Skin of body (tissue), 2 donors: ENCODE measurements around the gene HSD3B7. TPM values are rescaled to one million over a fixed set of nuclear protein-coding genes. Genes with fewer than 3 reads are reported as not detected.
A peak's percentile ranks its signal among the peaks of the same experiment; 100 is the strongest.

ENCODE experiments used
- DNase-seq: peaks from one replicate; lab custom pipeline; 2025; lab: John Stamatoyannopoulos, UW
- total RNA-seq: library from RNA; depleted of rRNA; stranded (reverse); fragments of >200 nt; gene quantifications from one replicate; pipeline ENCODE4 v1.2.3, GENCODE V29; 2014

HSD3B7 gene
- total RNA-seq, 1 donor from 2014 or later = 8.5 TPM

DNA sequence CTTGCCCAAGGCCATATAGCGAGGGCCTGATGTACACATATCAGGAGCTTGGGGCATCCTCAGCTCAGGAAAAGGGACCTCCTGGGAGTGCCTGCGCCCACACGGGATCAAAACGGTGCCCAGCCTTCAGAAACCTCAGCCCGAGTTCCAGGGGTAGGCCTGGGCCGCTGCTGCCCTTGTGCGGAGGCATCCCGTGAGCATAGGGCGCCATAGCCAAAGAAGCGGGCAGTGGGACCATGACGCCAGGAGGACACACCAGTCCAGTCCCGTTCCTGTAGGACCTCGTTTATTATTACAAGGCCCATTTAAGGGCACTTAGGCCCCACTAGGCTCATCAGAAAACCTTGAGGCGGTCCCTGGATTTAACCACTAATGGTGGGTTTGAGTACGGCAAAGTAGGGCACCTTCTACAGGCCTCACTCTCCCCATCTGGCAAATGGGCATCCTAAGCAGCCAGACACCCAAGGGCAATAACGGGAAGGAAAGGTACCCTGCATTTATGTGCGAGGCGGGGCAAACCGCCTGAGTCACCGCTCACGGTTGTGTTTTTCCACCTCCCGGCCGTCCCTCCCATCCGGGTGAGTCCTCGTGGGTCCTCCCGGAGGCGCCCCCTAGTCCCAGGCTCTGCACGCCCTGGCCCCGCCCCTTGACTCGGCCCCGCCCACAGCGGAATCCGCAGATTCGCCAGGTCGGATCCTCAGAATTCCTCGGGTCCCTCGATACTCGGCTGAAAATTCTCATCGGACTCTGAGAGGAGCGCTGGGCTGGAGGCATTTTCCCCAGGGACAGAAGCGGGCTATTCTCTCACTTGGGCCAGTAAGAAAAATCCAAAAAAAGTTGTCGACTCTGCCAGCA lies 28.2 kb upstream of the HSD3B7 start:
- DNase-seq = peak; percentile 76

- peak; percentile 97 for DNase-seq
Measured at GRCh38 chr16:30957456-30958174, 27.4 kb upstream of the HSD3B7 start, which contains the start of gene SETD1A. Gene SETD1A (plus strand): TSS chr16:30957754. CDS start chr16:30958732, 978 bp downstream.

GRCh38 chr16:30958175-30959079 lies 26.6 kb upstream of the HSD3B7 start:
- DNase-seq = no peak

DNA sequence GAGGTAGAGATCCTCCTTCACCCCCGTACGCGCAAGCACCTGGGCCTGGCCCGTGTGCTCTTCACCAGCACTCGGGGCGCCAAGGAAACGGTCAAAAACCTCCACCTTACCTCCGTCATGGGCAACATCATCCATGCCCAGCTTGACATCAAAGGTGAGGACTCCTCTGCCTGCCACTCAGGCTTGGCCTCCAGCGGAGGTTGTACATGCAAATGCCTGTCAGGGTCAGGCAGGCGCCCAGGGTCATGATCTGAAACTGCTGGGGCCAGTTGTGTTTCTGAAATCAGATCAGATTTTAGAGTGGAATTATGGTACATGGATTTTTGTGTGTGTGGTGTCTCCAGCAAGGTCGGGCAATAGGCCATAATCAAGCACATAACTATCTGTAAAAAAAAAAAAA lies 23.6 kb upstream of the HSD3B7 start:
- DNase-seq = no peak

DNA sequence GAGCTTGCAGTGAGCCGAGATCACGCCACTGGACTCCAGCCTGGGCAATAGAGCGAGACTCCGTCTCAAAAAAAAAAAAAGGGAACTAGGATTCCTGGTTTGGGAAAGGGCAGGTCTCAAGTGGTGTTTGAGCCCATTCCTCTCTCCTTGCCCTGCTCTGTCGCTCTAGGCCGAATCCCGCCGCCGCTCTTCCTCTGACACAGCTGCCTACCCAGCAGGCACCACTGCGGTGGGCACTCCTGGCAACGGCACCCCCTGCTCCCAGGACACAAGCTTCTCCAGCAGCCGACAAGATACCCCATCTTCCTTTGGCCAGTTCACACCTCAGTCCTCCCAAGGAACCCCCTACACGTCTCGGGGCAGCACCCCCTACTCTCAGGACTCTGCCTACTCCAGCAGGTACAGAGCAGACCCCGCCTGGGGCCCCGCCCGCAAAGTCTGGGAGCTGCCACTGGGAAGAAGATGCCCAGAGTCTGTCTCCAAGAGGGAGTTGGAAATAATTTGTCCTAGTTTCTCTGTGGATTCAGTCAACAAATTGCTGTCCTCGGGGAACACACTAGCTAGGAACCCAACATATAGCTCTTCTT lies 21.0 kb upstream of the HSD3B7 start:
- DNase-seq = no peak

DNA sequence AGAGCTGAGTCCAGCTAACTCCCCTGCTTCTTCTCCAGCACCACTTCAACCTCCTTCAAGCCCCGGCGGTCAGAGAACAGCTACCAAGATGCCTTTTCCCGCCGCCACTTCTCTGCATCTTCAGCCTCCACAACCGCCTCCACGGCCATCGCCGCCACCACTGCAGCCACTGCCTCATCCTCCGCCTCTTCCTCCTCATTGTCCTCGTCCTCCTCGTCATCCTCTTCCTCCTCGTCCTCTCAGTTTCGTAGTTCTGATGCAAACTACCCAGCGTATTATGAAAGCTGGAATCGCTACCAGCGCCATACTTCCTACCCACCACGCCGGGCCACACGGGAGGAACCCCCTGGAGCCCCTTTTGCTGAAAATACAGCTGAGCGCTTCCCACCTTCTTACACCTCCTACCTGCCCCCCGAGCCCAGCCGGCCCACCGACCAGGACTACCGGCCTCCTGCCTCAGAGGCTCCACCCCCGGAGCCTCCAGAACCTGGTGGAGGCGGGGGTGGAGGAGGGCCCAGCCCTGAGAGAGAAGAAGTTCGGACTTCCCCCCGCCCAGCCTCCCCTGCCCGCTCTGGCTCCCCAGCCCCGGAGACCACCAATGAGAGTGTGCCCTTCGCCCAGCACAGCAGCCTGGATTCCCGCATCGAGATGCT lies 20.3 kb upstream of the HSD3B7 start:
- no peak for DNase-seq

DNA sequence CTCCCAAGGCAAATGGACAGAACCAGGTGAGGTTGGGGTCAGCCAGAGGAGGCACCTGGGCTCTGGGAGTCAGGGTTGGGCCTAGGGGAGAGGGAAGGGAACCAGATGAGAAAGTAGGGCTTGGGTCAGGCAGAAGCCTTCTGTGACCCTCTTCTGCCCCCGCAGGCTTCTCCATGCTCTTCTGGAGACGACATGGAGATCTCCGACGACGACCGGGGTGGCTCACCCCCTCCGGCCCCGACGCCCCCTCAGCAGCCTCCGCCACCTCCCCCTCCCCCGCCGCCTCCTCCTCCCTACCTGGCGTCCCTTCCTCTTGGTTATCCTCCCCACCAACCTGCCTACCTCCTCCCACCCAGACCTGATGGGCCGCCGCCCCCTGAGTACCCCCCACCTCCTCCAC lies 19.6 kb upstream of the HSD3B7 start:
- no peak for DNase-seq

DNA sequence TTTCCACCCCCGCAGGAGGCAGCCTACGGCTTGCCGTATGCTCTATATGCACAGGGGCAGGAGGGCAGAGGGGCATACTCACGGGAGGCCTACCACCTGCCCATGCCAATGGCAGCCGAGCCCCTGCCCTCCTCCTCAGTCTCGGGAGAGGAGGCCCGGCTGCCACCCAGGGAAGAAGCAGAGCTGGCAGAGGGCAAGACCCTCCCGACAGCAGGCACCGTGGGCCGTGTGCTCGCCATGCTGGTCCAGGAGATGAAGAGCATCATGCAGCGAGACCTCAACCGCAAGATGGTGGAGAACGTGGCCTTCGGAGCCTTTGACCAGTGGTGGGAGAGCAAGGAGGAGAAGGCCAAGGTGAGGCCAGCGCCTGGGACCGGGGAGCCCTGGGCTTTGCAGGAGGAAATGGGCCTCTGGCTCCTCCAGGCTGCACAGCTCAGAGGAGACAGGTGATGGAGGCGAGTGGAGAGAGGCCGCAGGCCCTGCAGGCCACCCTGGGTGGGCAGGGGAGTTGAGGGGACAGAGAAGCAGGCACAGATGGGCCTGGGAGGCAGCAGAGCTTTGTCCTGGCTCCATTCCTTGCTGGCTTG lies 18.9 kb upstream of the HSD3B7 start:
- no peak for DNase-seq

- DNase-seq = no peak
Measured at GRCh38 chr16:30967795-30968194, 17.2 kb upstream of the HSD3B7 start.

GRCh38 chr16:30969246-30969842 lies 15.7 kb upstream of the HSD3B7 start:
- DNase-seq = no peak

DNA sequence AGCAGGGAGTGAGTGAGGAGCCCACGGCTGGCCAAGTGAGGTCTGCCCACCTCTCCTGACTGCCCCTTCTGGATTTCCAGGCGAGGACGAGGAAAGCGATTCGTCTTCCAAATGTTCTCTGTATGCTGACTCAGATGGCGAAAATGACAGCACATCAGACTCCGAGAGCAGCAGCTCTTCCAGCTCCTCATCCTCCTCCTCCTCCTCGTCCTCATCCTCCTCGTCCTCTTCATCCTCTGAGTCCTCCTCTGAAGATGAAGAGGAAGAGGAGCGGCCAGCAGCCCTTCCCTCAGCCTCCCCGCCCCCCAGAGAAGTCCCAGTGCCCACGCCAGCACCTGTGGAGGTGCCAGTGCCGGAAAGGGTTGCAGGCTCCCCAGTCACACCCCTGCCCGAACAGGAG lies 13.7 kb upstream of the HSD3B7 start:
- no peak for DNase-seq

GRCh38 chr16:30972872-30973271 lies 12.1 kb upstream of the HSD3B7 start:
- no peak for DNase-seq

GRCh38 chr16:30974348-30974747 lies 10.7 kb upstream of the HSD3B7 start:
- DNase-seq = no peak

DNA sequence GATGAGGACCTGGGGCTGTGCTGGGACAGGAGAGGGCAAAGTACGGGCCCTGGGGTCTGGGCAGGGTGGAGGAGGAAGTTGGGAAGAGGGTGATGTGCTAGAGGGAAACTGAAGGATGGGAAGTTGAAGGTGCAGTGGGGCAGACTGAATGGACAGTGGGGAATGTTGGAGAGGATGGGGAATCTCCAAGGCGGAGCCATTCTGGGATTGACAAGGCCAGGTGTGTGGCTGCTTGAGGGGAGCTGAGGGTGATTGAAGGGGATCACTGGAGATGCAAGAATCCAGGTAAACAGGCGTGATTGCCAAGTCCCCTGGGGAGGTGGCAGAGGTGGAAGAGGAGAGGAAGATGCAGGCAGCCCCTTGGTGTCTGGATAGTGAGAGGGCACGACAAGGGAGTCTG lies 8.5 kb upstream of the HSD3B7 start:
- no peak for DNase-seq

DNA sequence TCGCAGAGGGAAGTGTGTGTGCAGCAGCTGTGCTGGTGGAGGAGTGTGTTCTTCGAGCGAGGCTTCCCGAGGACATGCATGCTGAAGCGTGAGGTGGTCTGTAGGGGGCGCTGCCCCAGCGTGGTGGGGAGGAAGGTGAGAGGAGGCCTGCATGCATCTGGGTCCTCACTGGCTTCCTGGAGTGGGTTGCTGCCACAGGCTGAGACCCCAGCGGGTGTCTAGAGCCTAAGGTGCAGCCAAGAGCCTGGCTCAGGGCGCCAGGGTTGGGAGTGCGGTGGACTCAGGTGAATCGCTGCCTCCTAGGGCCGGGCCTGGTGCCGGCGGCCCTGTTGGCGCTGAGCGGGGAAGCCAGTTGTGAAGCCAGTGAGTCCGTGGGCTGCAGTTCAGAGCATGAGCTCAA lies 7.5 kb upstream of the HSD3B7 start:
- DNase-seq = no peak

DNA sequence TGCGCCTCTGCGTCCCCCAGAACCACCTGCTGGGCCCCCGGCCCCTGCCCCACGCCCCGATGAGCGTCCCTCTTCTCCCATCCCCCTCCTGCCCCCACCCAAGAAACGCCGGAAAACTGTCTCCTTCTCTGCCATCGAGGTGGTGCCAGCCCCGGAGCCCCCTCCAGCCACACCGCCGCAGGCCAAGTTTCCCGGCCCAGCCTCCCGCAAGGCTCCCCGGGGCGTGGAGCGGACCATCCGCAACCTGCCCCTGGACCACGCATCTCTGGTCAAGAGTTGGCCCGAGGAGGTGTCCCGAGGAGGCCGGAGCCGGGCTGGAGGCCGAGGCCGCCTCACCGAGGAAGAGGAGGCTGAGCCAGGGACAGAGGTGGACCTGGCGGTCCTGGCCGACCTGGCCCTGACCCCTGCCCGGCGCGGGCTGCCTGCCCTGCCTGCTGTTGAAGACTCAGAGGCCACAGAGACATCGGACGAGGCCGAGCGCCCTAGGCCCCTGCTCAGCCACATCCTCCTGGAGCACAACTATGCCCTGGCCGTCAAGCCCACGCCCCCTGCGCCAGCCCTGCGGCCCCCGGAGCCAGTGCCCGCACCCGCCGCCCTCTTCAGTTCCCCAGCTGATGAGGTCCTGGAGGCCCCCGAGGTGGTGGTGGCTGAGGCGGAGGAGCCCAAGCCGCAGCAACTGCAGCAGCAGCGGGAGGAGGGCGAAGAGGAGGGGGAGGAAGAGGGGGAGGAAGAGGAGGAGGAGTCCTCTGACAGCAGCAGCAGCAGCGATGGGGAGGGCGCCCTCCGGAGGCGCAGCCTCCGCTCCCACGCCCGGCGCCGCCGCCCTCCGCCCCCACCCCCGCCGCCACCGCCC lies 5.6 kb upstream of the HSD3B7 start:
- DNase-seq = no peak

DNA sequence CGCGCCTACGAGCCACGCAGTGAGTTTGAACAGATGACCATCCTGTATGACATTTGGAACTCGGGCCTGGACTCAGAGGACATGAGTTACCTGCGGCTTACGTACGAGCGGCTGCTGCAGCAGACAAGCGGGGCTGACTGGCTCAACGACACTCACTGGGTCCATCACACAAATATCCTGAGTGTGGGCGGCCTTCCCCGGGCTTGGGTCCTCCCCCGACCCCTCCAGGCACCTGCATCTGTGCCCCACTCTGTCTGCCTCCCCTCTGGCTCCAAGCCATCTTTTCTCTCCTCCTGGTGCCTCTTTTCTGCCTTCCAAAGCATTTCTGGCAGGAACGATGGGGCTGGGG lies 5.0 kb upstream of the HSD3B7 start:
- no peak for DNase-seq

DNA sequence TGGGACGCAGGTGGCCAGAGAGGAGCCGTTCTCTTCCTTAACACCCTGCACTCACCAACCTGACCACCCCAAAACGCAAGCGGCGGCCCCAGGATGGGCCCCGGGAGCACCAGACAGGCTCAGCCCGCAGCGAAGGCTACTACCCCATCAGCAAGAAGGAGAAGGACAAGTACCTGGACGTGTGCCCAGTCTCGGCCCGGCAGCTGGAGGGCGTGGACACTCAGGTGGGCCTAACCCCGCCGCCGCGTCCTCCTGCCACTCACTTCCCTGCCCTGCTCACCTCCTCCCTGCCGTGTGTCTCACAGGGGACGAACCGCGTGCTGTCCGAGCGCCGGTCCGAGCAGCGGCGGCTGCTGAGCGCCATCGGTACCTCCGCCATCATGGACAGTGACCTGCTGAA lies 4.6 kb upstream of the HSD3B7 start:
- no peak for DNase-seq

- no peak for DNase-seq
Measured at GRCh38 chr16:30980959-30981358, 4.0 kb upstream of the HSD3B7 start.
